Endothelial cell of umbilical vein (primary cell): ENCODE results near the gene TRIM25. TPM values are rescaled to one million over a fixed set of nuclear protein-coding genes. Genes with fewer than 3 reads are reported as not detected.

Source experiments
- BruUV-seq: library from RNA; stranded (reverse); fragments of 400-500 nt; replicated peaks from 2 replicates; lab custom pipeline; 2021; lab: Mats Ljungman, UMichigan
- CTCF ChIA-PET: fragments of 300-600, 350-600 bp; sonication (Branson Sonifier 250); formaldehyde crosslinking; loops from one replicate; lab custom pipeline; 2021; ENCODE audit warnings: antibody characterized with exemption, inconsistent platforms; lab: Charles Lee
- POLR2A ChIA-PET: fragments of 300-600, 350-600 bp; sonication (Branson Sonifier 250); formaldehyde crosslinking; loops from one replicate; lab custom pipeline; 2021; ENCODE audit warnings: antibody characterized with exemption, inconsistent platforms; lab: Charles Lee
- DNase-seq: peaks from one replicate; pipeline ENCODE4 v3.0.0-alpha.2; 2011; ENCODE audit warnings: low read depth, low spot score
- FAIRE-seq: peaks from 2 replicates; lab custom pipeline; 2011; peaks lifted over from hg19 to GRCh38; lab: Jason Lieb, UNC
- H2AFZ ChIP-seq: 2 replicates; pipeline ENCODE4 v1.6.0; 2012; ENCODE audit warnings: low read depth, low read length, control low read depth, inconsistent platforms
- H3K27ac ChIP-seq: 2 replicates; pipeline ENCODE4 v1.5.1; 2011; ENCODE audit warnings: low read depth, mild to moderate bottlenecking, control low read depth, low read length, moderate library complexity; ENCODE audit not compliant: insufficient read depth
- H3K27me3 ChIP-seq, 2 experiments: 2 replicates each; pipeline versions ENCODE4 v1.6.0 to v1.6.1; 2011; ENCODE audit warnings: low read length in 2 of 2, mixed read lengths in 1 of 2; ENCODE audit not compliant: control insufficient read depth in 2 of 2, insufficient read depth in 2 of 2
- H3K36me3 ChIP-seq, 2 experiments: 2 replicates in 1 of 2; 3 replicates in 1 of 2; pipeline ENCODE4 v1.5.1; 2011; ENCODE audit warnings: low read length in 2 of 2, mild to moderate bottlenecking in 1 of 2, moderate library complexity in 1 of 2; ENCODE audit not compliant: control insufficient read depth in 2 of 2, insufficient read depth in 2 of 2; ENCODE audit errors: extremely low read depth in 1 of 2
- H3K4me1 ChIP-seq: 3 replicates; pipeline ENCODE4 v1.5.1; 2011; ENCODE audit warnings: mild to moderate bottlenecking, low read length; ENCODE audit not compliant: control insufficient read depth, insufficient read depth; ENCODE audit errors: extremely low read depth
- H3K4me2 ChIP-seq: 2 replicates; pipeline ENCODE4 v1.6.1; 2011; ENCODE audit warnings: low read length, control low read depth, mixed read lengths; ENCODE audit not compliant: insufficient read depth
- H3K4me3 ChIP-seq, 3 experiments: fragments of 200-600 bp in 1 of 3; sonication (generic), shearing (Covaris generic) in 1 of 3; replicated peaks in 1 of 3; 2 replicates each; pipeline ENCODE4 v1.5.1; 2011 to 2016; ENCODE audit warnings: control low read depth in 3 of 3, low read length in 3 of 3, mild to moderate bottlenecking in 2 of 3, inconsistent platforms in 1 of 3, low read depth in 1 of 3, moderate library complexity in 1 of 3; ENCODE audit not compliant: insufficient read depth in 1 of 3
- H3K79me2 ChIP-seq: 2 replicates; pipeline ENCODE4 v1.6.0; 2012; ENCODE audit warnings: low read length, inconsistent platforms; ENCODE audit not compliant: control insufficient read depth, insufficient read depth
- H3K9ac ChIP-seq: replicated peaks from 2 replicates; pipeline ENCODE3; 2011; ENCODE audit warnings: low read length, control low read depth; ENCODE audit not compliant: insufficient read depth; ENCODE audit errors: extremely low read depth
- H3K9me1 ChIP-seq: replicated peaks from 3 replicates; pipeline ENCODE4 v1.6.0; 2011; ENCODE audit warnings: mild to moderate bottlenecking, low read length; ENCODE audit not compliant: control insufficient read depth, insufficient read depth; ENCODE audit errors: extremely low read depth
- H3K9me3 ChIP-seq: replicated peaks from 2 replicates; pipeline ENCODE4 v1.5.1; 2012; ENCODE audit warnings: low read length, inconsistent platforms; ENCODE audit not compliant: control insufficient read depth, insufficient read depth
- H4K20me1 ChIP-seq: replicated peaks from 2 replicates; pipeline ENCODE3; 2011; ENCODE audit warnings: mild to moderate bottlenecking, low read length; ENCODE audit not compliant: control insufficient read depth, insufficient read depth; ENCODE audit errors: extremely low read depth
- CTCF ChIP-seq, 2 donors: IDR thresholded peaks; 1 replicate in 1 of 2; 2 replicates in 1 of 2; pipeline ENCODE4 v1.5.1; 2011; ENCODE audit warnings: low read length in 2 of 2, mild to moderate bottlenecking in 2 of 2, moderate library complexity in 2 of 2, control low read depth in 1 of 2, inconsistent platforms in 1 of 2, low read depth in 1 of 2; ENCODE audit not compliant: insufficient read depth in 1 of 2; ENCODE audit errors: extremely low read depth in 1 of 2
- EZH2 ChIP-seq: IDR thresholded peaks from 2 replicates; pipeline ENCODE4 v1.6.1; 2012; ENCODE audit warnings: borderline replicate concordance, low read depth, mild to moderate bottlenecking, moderate library complexity, low read length, inconsistent platforms; ENCODE audit not compliant: severe bottlenecking
- FOS ChIP-seq: IDR thresholded peaks from 2 replicates; pipeline ENCODE4 v1.6.1; 2011; ENCODE audit warnings: mild to moderate bottlenecking, low read length, moderate library complexity, borderline replicate concordance; ENCODE audit not compliant: insufficient read depth
- GATA2 ChIP-seq: IDR thresholded peaks from 2 replicates; pipeline ENCODE4 v1.7.0; 2011; ENCODE audit warnings: low read depth, mild to moderate bottlenecking, moderate library complexity, mixed read lengths, low read length; ENCODE audit not compliant: insufficient read length, insufficient read depth
- JUN ChIP-seq: IDR thresholded peaks from 2 replicates; pipeline ENCODE4 v1.6.1; 2011; ENCODE audit warnings: borderline replicate concordance, low read depth; ENCODE audit not compliant: insufficient read length, insufficient read depth
- MAX ChIP-seq: IDR thresholded peaks from 2 replicates; pipeline ENCODE4 v1.6.1; 2011; ENCODE audit not compliant: insufficient read depth, insufficient read length
- MYC ChIP-seq: IDR thresholded peaks from one replicate; pipeline ENCODE4 v1.6.1; 2011; ENCODE audit warnings: mild to moderate bottlenecking, low read depth, low read length
- POLR2A ChIP-seq: IDR thresholded peaks from 2 replicates; pipeline ENCODE4 v1.6.1; 2012; ENCODE audit warnings: low read depth, mild to moderate bottlenecking, control low read depth, low read length
- POLR2AphosphoS5 ChIP-seq: IDR thresholded peaks from 2 replicates; pipeline ENCODE4 v1.6.1; 2012; ENCODE audit warnings: low read depth, mild to moderate bottlenecking, control low read depth, low read length, moderate library complexity; ENCODE audit not compliant: insufficient read depth
- dilution Hi-C: fragments of 300-500 bp; cut with MboI; formaldehyde crosslinking; loops from one replicate; pipeline ENCODE4 v1.15.0; 2019; ENCODE audit warnings: low sequenced_read_pairs; ENCODE audit not compliant: extremely low pct_ligation_motif_present
- intact Hi-C: fragments of 100-400 bp; cut with micrococcal nuclease; formaldehyde crosslinking; loops from one replicate; pipeline ENCODE4 v1.10.0; 2022
- polyA plus RNA-seq, 4 experiments: library from polyadenylated mRNA; depleted of rRNA in 3 of 4; stranded (reverse) in 3 of 4; unstranded in 1 of 4; fragments of >200 nt; gene quantifications; 2 replicates each; pipeline versions ENCODE4 v1.2.1 to v1.2.3, GENCODE V29; 2011 to 2012; ENCODE audit warnings: missing spikeins in 1 of 4
- total RNA-seq: library from RNA; stranded (reverse); gene quantifications from 2 replicates; pipeline ENCODE4 v1.2.3, GENCODE V29; 2021

TRIM25 gene
- total and polyA plus RNA-seq, 2 donors (not counting 3 experiments of a cell fraction or from before 2014, with no cell fraction given): 42.8 to 98.4 TPM

GRCh38 chr17:56851008-56851407 lies 62.8 kb downstream of the TRIM25 start:
- FAIRE-seq (no peak), DNase-seq (no peak)
- Histone ChIP-seq H3K9me1 (no peaks in the 10 kb centered on the region), H3K9me3 (no peaks in the 10 kb centered on the region), H3K79me2 (no peaks in the 10 kb centered on the region), H3K4me2 (no peak overlapping the region), H2AFZ (no peak overlapping the region), H3K27me3 (no peaks in the 10 kb centered on the region), H3K36me3 (peaks cover 5 to 11% of the 10 kb centered on the region in 2 experiments), H3K9ac (no peak overlapping the region), H3K4me1 (peaks cover 5% of the 10 kb centered on the region), H4K20me1 (no peaks in the 10 kb centered on the region), H3K4me3 (no peak overlapping the region), H3K27ac (no peak overlapping the region)
- BruUV-seq: no TSS peak
- POLR2A ChIA-PET: no interaction called here
- TF ChIP-seq MAX (no peak), FOS (no peak), POLR2A (no peak), MYC (no peak), EZH2 (no peak), GATA2 (no peak), CTCF (IDR thresholded peaks at IDR 0.05; ENCODE audit: extremely low read depth in 1 of 2, insufficient read depth in 1 of 2, low read depth in 1 of 2, low read length in 2 of 2) (no peak), JUN (no peak), POLR2AphosphoS5 (no peak)
- intact Hi-C loops: no loop called here
- dilution Hi-C loops: no loop called here
- CTCF ChIA-PET: interaction anchor here (1.0 to 3.0 kb wide), 5 partner anchors 9 to 31 kb away, joined by 4 to 14 read pairs (median 4); partner anchors contain the start of genes C17orf67 and DGKE
